PC-3 (cell line): ENCODE measurements around the gene ASPSCR1. TPM values are rescaled to one million over a fixed set of nuclear protein-coding genes. Genes with fewer than 3 reads are reported as not detected.

ENCODE experiments used
- ATAC-seq: fragments of 200-7000 bp; cut with Tn5 transposase; 2 replicates; pipeline ENCODE4 v1.9.1; 2020; ENCODE audit warnings: mild to moderate bottlenecking, moderate library complexity
- BruUV-seq: library from RNA; stranded (reverse); fragments of 400-500 nt; replicated peaks from 2 replicates; lab custom pipeline; 2021; lab: Mats Ljungman, UMichigan
- CTCF ChIA-PET: fragments of 300-600 bp; sonication (Branson Sonifier 250); formaldehyde crosslinking; loops from one replicate; lab custom pipeline; 2022; ENCODE audit warnings: antibody characterized with exemption; lab: Charles Lee
- POLR2A ChIA-PET: fragments of 300-600 bp; sonication (Branson Sonifier 250); formaldehyde crosslinking; loops from one replicate; lab custom pipeline; 2022; ENCODE audit warnings: antibody characterized with exemption; ENCODE audit not compliant: unreplicated experiment; lab: Charles Lee
- DNase-seq: peaks from one replicate; pipeline ENCODE4 v3.0.0-alpha.2; 2015
- H2AFZ ChIP-seq: fragments of 300-600 bp; sonication (generic); 2 replicates; pipeline ENCODE4 v1.6.0; 2016; ENCODE audit warnings: antibody characterized with exemption, low read length
- H3F3A ChIP-seq: fragments of 300-600 bp; sonication (generic); one replicate; pipeline ENCODE4 v1.6.0; 2017; ENCODE audit warnings: antibody characterized with exemption, low read length, control low read depth, mild to moderate bottlenecking; ENCODE audit not compliant: unreplicated experiment
- H3K27ac ChIP-seq: fragments of 300-600 bp; sonication (generic); 2 replicates; pipeline ENCODE4 v1.5.1; 2016; ENCODE audit warnings: mild to moderate bottlenecking, low read length
- H3K27me3 ChIP-seq: fragments of 300-600 bp; sonication (generic); 2 replicates; pipeline ENCODE4 v1.6.1; 2016; ENCODE audit warnings: low read length, mixed read lengths
- H3K36me3 ChIP-seq: fragments of 300-600 bp; sonication (generic); 2 replicates; pipeline ENCODE4 v1.6.1; 2016; ENCODE audit warnings: low read depth, mixed run types, low read length, mixed read lengths
- H3K4me1 ChIP-seq: fragments of 300-600 bp; sonication (generic); 2 replicates; pipeline ENCODE4 v1.5.1; 2016; ENCODE audit warnings: low read length; ENCODE audit not compliant: insufficient read depth
- H3K4me2 ChIP-seq: fragments of 300-600 bp; sonication (generic); 2 replicates; pipeline ENCODE4 v1.6.0; 2016; ENCODE audit warnings: low read length
- H3K4me3 ChIP-seq: fragments of 300-600 bp; sonication (generic); 2 replicates; pipeline ENCODE4 v1.5.1; 2016; ENCODE audit warnings: mild to moderate bottlenecking, low read length, mixed read lengths
- H3K79me2 ChIP-seq: fragments of 300-600 bp; sonication (generic); 2 replicates; pipeline ENCODE4 v1.6.1; 2017; ENCODE audit warnings: low read length, mixed read lengths
- H3K9ac ChIP-seq: fragments of 300-600 bp; sonication (generic); 2 replicates; pipeline ENCODE4 v1.6.0; 2016; ENCODE audit warnings: mild to moderate bottlenecking, low read length
- H3K9me2 ChIP-seq: fragments of 300-600 bp; sonication (generic); replicated peaks from 2 replicates; pipeline ENCODE4 v1.6.1; 2016; ENCODE audit warnings: mixed run types, low read length, mixed read lengths
- H3K9me3 ChIP-seq: fragments of 300-600 bp; sonication (generic); 2 replicates; pipeline ENCODE4 v1.6.1; 2016; ENCODE audit warnings: low read length, mixed read lengths
- H4K20me1 ChIP-seq: fragments of 300-600 bp; sonication (generic); 2 replicates; pipeline ENCODE4 v1.6.1; 2016; ENCODE audit warnings: low read length, mixed read lengths
- CTCF ChIP-seq: fragments of 300-600 bp; sonication (generic); conservative IDR thresholded peaks from 2 replicates; pipeline ENCODE4 v1.5.1; 2017; ENCODE audit warnings: antibody characterized with exemption, low read depth, mild to moderate bottlenecking, low read length
- EZH2 ChIP-seq: fragments of 300-600 bp; sonication (generic); IDR thresholded peaks from one replicate; pipeline ENCODE4 v1.6.1; 2017; ENCODE audit warnings: antibody characterized with exemption, mild to moderate bottlenecking, low read length; ENCODE audit not compliant: unreplicated experiment
- EZH2phosphoT487 ChIP-seq: fragments of 300-600 bp; sonication (generic); IDR thresholded peaks from 2 replicates; pipeline ENCODE4 v1.6.1; 2018; ENCODE audit warnings: mild to moderate bottlenecking, antibody characterized with exemption, low read length, borderline replicate concordance
- intact Hi-C: fragments of 100-400 bp; cut with micrococcal nuclease; formaldehyde crosslinking; loops from 2 replicates; pipeline ENCODE4 v1.9.0; 2023
- total RNA-seq: library from RNA; depleted of rRNA; stranded (reverse); fragments of >200 nt; gene quantifications from 2 replicates; pipeline ENCODE4 v1.2.3, GENCODE V29; 2014

The ASPSCR1 gene
- total RNA-seq, 1 experiment from 2014 or later, result 31.5 TPM

- Histone ChIP-seq H3K9ac (no peak overlapping the region), H3K27me3 (no peaks in the 10 kb centered on the region), H3K9me3 (no peaks in the 10 kb centered on the region), H3K36me3 (no peaks in the 10 kb centered on the region; the same call in 1 of the 2 replicates), H3K27ac (no peak overlapping the region), H3K4me3 (peak overlapping the region; percentile 100; the same call in 1 of the 2 replicates), H4K20me1 (peaks cover 7% of the 10 kb centered on the region; the same call in 1 of the 2 replicates), H3K4me1 (peaks cover 21% of the 10 kb centered on the region; the same call in 1 of the 2 replicates), H3K4me2 (peak overlapping the region; percentile 99; the same call in 1 of the 2 replicates), H3K9me2 (no peaks in the 10 kb centered on the region), H3F3A (no peaks in the 10 kb centered on the region), H3K79me2 (peaks cover 43% of the 10 kb centered on the region), H2AFZ (no peak overlapping the region)
- CTCF ChIA-PET, result interaction anchor here (0.6 to 4.8 kb wide), 2 partner anchors 16 to 60 kb away, joined by 3 to 40 read pairs; no protein-coding TSS in a partner anchor
- POLR2A ChIA-PET, result no interaction called here
- DNase-seq (peak; percentile 50), ATAC-seq (no peak)
- no TSS peak for BruUV-seq
- no peak for TF ChIP-seq EZH2
- TF ChIP-seq CTCF, result peak; percentile 78
- intact Hi-C loops, result no loop called here
These were observed 42.5 kb downstream of the ASPSCR1 start for GRCh38 chr17:82019690-82020571.

GRCh38 chr17:82020572-82021106, 43.2 kb downstream of the ASPSCR1 start:
- Histone ChIP-seq H3K79me2 (peaks cover 43% of the 10 kb centered on the region), H3K9me3 (no peaks in the 10 kb centered on the region), H3K9ac (no peak overlapping the region), H4K20me1 (peaks cover 7% of the 10 kb centered on the region; the same call in 1 of the 2 replicates), H3K9me2 (no peaks in the 10 kb centered on the region), H3K4me2 (peak overlapping the region; percentile 99), H2AFZ (no peak overlapping the region), H3K36me3 (no peaks in the 10 kb centered on the region; the same call in 1 of the 2 replicates), H3K4me3 (peak overlapping the region; percentile 100), H3K27me3 (no peaks in the 10 kb centered on the region), H3K27ac (no peak overlapping the region), H3K4me1 (peaks cover 21% of the 10 kb centered on the region; the same call in 1 of the 2 replicates), H3F3A (no peaks in the 10 kb centered on the region)
- ChIA-PET POLR2A (no interaction called here), CTCF (interaction anchor here (4.8 kb wide), 1 partner anchor 61 kb away, joined by 40 read pairs; no protein-coding TSS in a partner anchor)
- ATAC-seq (no peak), DNase-seq (no peak)
- intact Hi-C loops, result loop anchor here (1.0 kb wide), 1 partner anchor 61 kb away; no protein-coding TSS in a partner anchor
- TF ChIP-seq EZH2phosphoT487 (no peak), CTCF (no peak), EZH2 (no peak)
- no TSS peak for BruUV-seq
